DOHH2 (cell line): ENCODE results near the gene GABRG3.

ENCODE experiments used
- H3F3A ChIP-seq: fragments of 200-600 bp; sonication (generic), shearing (Covaris generic); 2 replicates; pipeline ENCODE4 v1.6.0; 2016; ENCODE audit warnings: antibody characterized with exemption, mild to moderate bottlenecking; ENCODE audit not compliant: control insufficient read depth, insufficient read depth
- H3K27ac ChIP-seq: fragments of 200-600 bp; sonication (generic); 2 replicates; pipeline ENCODE4 v1.5.1; 2014; ENCODE audit warnings: low read depth, mild to moderate bottlenecking, low read length, moderate library complexity
- H3K27me3 ChIP-seq: fragments of 200-600 bp; sonication (generic); 2 replicates; pipeline ENCODE4 v1.6.1; 2014; ENCODE audit warnings: mild to moderate bottlenecking, low read length, mixed read lengths; ENCODE audit not compliant: control insufficient read depth
- H3K36me3 ChIP-seq: fragments of 200-600 bp; sonication (generic); 2 replicates; pipeline ENCODE4 v1.6.1; 2014; ENCODE audit warnings: mild to moderate bottlenecking, low read length, moderate library complexity, mixed read lengths; ENCODE audit not compliant: control insufficient read depth
- H3K4me1 ChIP-seq: fragments of 200-600 bp; sonication (generic); 2 replicates; pipeline ENCODE4 v1.6.1; 2014; ENCODE audit warnings: mild to moderate bottlenecking, low read length, mixed read lengths; ENCODE audit not compliant: control insufficient read depth
- H3K4me2 ChIP-seq: fragments of 200-600 bp; sonication (generic); 2 replicates; pipeline ENCODE4 v1.6.0; 2014; ENCODE audit warnings: mild to moderate bottlenecking, low read length, moderate library complexity
- H3K4me3 ChIP-seq: fragments of 200-600 bp; sonication (generic); 2 replicates; pipeline ENCODE4 v1.5.1; 2014; ENCODE audit warnings: mild to moderate bottlenecking, low read length, mixed read lengths
- H3K79me2 ChIP-seq: fragments of 200-600 bp; sonication (generic); 2 replicates; pipeline ENCODE4 v1.6.1; 2014; ENCODE audit warnings: mild to moderate bottlenecking, low read length, mixed read lengths; ENCODE audit not compliant: control insufficient read depth
- H3K9me2 ChIP-seq: fragments of 200-600 bp; sonication (generic); replicated peaks from 2 replicates; pipeline ENCODE4 v1.6.1; 2014; ENCODE audit warnings: mild to moderate bottlenecking, low read length, mixed read lengths; ENCODE audit not compliant: control insufficient read depth
- H3K9me3 ChIP-seq: fragments of 200-600 bp; sonication (generic); 2 replicates; pipeline ENCODE4 v1.6.1; 2014; ENCODE audit warnings: antibody characterized with exemption, low read length, mixed read lengths; ENCODE audit not compliant: control insufficient read depth, insufficient read depth
- H4K20me1 ChIP-seq: fragments of 200-600 bp; sonication (generic); 2 replicates; pipeline ENCODE4 v1.6.0; 2014; ENCODE audit warnings: low read depth, mild to moderate bottlenecking, antibody characterized with exemption, low read length, moderate library complexity; ENCODE audit not compliant: control insufficient read depth, insufficient read depth
- CTCF ChIP-seq: fragments of 200-600 bp; sonication (generic); IDR thresholded peaks from one replicate; pipeline ENCODE4 v1.5.1; 2014; ENCODE audit warnings: antibody characterized with exemption, mild to moderate bottlenecking, low read depth, low read length; ENCODE audit not compliant: poor library complexity, severe bottlenecking
- EZH2phosphoT487 ChIP-seq: fragments of 200-600 bp; sonication (generic); IDR thresholded peaks from 2 replicates; pipeline ENCODE4 v1.6.1; 2017; ENCODE audit warnings: borderline replicate concordance, mild to moderate bottlenecking, antibody characterized with exemption, low read length, moderate library complexity, mixed read lengths

The GABRG3 gene

GRCh38 chr15:27456807-27457206 lies 485.8 kb downstream of the GABRG3 start:
- Histone ChIP-seq H3K9me3 (peaks cover 34% of the 10 kb centered on the region), H3K27ac (no peak overlapping the region), H3K4me2 (no peak overlapping the region), H4K20me1 (no peaks in the 10 kb centered on the region), H3K79me2 (no peaks in the 10 kb centered on the region), H3K27me3 (no peaks in the 10 kb centered on the region), H3K4me3 (no peak overlapping the region), H3F3A (no peaks in the 10 kb centered on the region), H3K9me2 (no peaks in the 10 kb centered on the region), H3K4me1 (no peaks in the 10 kb centered on the region), H3K36me3 (no peaks in the 10 kb centered on the region)
- TF ChIP-seq EZH2phosphoT487 (no peak), CTCF (no peak)

- Histone ChIP-seq H3F3A (no peaks in the 10 kb centered on the region), H3K4me2 (no peak overlapping the region), H4K20me1 (no peaks in the 10 kb centered on the region), H3K27ac (no peak overlapping the region), H3K4me1 (no peaks in the 10 kb centered on the region), H3K4me3 (no peak overlapping the region), H3K36me3 (no peaks in the 10 kb centered on the region), H3K79me2 (no peaks in the 10 kb centered on the region), H3K27me3 (no peaks in the 10 kb centered on the region), H3K9me2 (no peaks in the 10 kb centered on the region), H3K9me3 (peaks cover 34% of the 10 kb centered on the region)
- TF ChIP-seq EZH2phosphoT487 (no peak), CTCF (no peak)
Measured at GRCh38 chr15:27457766-27458165, 486.8 kb downstream of the GABRG3 start.

DNA sequence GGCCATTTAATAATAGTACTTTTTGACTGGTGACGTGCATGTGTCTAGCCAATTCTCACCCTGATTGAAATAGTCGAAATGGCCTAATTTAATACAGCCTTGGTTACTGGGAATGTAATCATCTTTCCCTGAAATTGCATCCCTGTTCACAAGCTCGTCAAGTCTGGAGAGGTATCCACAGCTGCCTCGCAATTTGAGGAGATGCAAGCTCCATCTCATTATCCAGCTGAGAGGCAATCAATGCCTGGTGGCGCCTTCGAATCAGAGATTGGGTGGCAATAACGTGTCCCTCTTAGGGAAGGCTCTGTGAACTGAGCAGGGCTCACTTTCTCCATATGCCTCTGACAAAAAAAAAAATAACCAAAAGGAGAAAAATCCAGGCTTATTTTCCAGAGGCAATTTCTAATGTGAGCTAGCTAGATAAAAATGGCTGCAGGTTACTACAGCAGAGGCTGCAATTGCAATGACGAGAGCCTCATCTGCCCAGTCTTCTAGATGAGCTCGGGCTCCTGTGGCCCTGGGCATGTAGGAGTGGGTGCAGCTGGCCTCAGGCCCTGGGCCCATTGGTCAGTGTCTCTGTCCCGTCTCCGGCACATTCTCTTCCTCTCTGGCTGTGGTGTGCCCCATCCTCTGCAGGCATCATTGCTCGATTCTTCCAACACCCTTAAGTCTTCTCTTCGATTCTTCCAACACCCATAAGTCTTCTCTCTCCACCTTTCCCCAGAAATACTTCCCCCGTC lies 487.5 kb downstream of the GABRG3 start:
- TF ChIP-seq EZH2phosphoT487 (no peak), CTCF (no peak)
- Histone ChIP-seq H3K4me3 (no peak overlapping the region), H3K79me2 (no peaks in the 10 kb centered on the region), H3K9me2 (no peaks in the 10 kb centered on the region), H3K27ac (no peak overlapping the region), H3K27me3 (no peaks in the 10 kb centered on the region), H4K20me1 (no peaks in the 10 kb centered on the region), H3F3A (no peaks in the 10 kb centered on the region), H3K4me2 (no peak overlapping the region), H3K9me3 (peaks cover 34% of the 10 kb centered on the region; the same call in 1 of the 2 replicates), H3K36me3 (no peaks in the 10 kb centered on the region), H3K4me1 (no peaks in the 10 kb centered on the region)
